HepG2 (cell line): ENCODE results near the gene MTTP. TPM values are rescaled to one million over a fixed set of nuclear protein-coding genes. Genes with fewer than 3 reads are reported as not detected.

ENCODE experiments used
- FOXC1 ChIP-seq: sonication (generic); formaldehyde crosslinking; IDR thresholded peaks from 2 replicates; pipeline ENCODE4 v1.8.0; 2022; ENCODE audit warnings: mild to moderate bottlenecking, missing genetic modification reagents, borderline replicate concordance
- GATA4 ChIP-seq: sonication (generic); IDR thresholded peaks from 2 replicates; pipeline ENCODE4 v1.6.1; 2016; ENCODE audit warnings: antibody characterized with exemption, low read depth, borderline replicate concordance
- HCFC1 ChIP-seq: fragments of 150-350 bp; IDR thresholded peaks from 2 replicates; pipeline ENCODE4 v1.6.1; 2014; ENCODE audit warnings: low read depth, low read length
- HIVEP1 ChIP-seq: sonication (generic); formaldehyde crosslinking; IDR thresholded peaks from 2 replicates; pipeline ENCODE4 v1.4.0; 2020; ENCODE audit warnings: mild to moderate bottlenecking, missing genetic modification reagents
- HOXA7 ChIP-seq: sonication (generic); formaldehyde crosslinking; IDR thresholded peaks from 2 replicates; pipeline ENCODE4 v1.8.1; 2022; ENCODE audit warnings: mild to moderate bottlenecking, missing genetic modification reagents, moderate library complexity
- IKZF4 ChIP-seq: sonication (generic); formaldehyde crosslinking; IDR thresholded peaks from 2 replicates; pipeline ENCODE4 v1.5.1; 2020; ENCODE audit warnings: borderline replicate concordance, mild to moderate bottlenecking, low read depth, missing genetic modification reagents; ENCODE audit errors: not compliant biosample characterization
- KAT2B ChIP-seq: fragments of 150-350 bp; IDR thresholded peaks from 2 replicates; pipeline ENCODE4 v1.6.1; 2014; ENCODE audit warnings: low read depth, low read length, borderline replicate concordance
- MEIS1 ChIP-seq: sonication (generic); formaldehyde crosslinking; IDR thresholded peaks from 2 replicates; pipeline ENCODE4 v1.9.0; 2021; ENCODE audit warnings: mild to moderate bottlenecking, missing genetic modification reagents, moderate library complexity, borderline replicate concordance
- MTF1 ChIP-seq: sonication (generic); formaldehyde crosslinking; IDR thresholded peaks from 2 replicates; pipeline ENCODE4 v1.5.0; 2020; ENCODE audit warnings: missing genetic modification reagents
- MXD4 ChIP-seq: IDR thresholded peaks from 2 replicates; pipeline ENCODE4 v1.6.1; 2016; ENCODE audit warnings: mild to moderate bottlenecking, missing biosample characterization, missing genetic modification reagents
- NR2F2 ChIP-seq: IDR thresholded peaks from 2 replicates; pipeline ENCODE4 v1.6.1; 2012; ENCODE audit warnings: low read depth, inconsistent platforms, borderline replicate concordance
- PCBP1 ChIP-seq: fragments of 200-400 bp; formaldehyde crosslinking; IDR thresholded peaks from 2 replicates; pipeline ENCODE4 v1.6.1; 2017; ENCODE audit warnings: mild to moderate bottlenecking, low read depth, low read length, borderline replicate concordance
- PPARG ChIP-seq: conservative IDR thresholded peaks from 2 replicates; pipeline ENCODE4 v1.6.1; 2016; ENCODE audit warnings: missing biosample characterization, missing genetic modification reagents
- SIN3A ChIP-seq: IDR thresholded peaks from 2 replicates; pipeline ENCODE4 v1.6.1; 2011; ENCODE audit warnings: low read depth, mild to moderate bottlenecking, control low read depth, low read length, borderline replicate concordance
- SMAD1 ChIP-seq: sonication (generic); formaldehyde crosslinking; IDR thresholded peaks from 2 replicates; pipeline ENCODE4 v1.4.0; 2020; ENCODE audit warnings: missing genetic modification reagents, low read depth, mild to moderate bottlenecking, borderline replicate concordance
- SMARCC2 ChIP-seq: fragments of 450-650 bp; IDR thresholded peaks from 2 replicates; pipeline ENCODE4 v1.6.1; 2017; ENCODE audit warnings: antibody characterized with exemption, mild to moderate bottlenecking
- SMC3 ChIP-seq: IDR thresholded peaks from 2 replicates; pipeline ENCODE4 v1.6.1; 2011; ENCODE audit warnings: low read length, improper control_type of control experiment
- SNAPC2 ChIP-seq: sonication (generic); formaldehyde crosslinking; IDR thresholded peaks from 2 replicates; pipeline ENCODE4 v1.8.1; 2022; ENCODE audit warnings: mild to moderate bottlenecking, missing genetic modification reagents
- SNRNP70 ChIP-seq: fragments of 200-400 bp; formaldehyde crosslinking; IDR thresholded peaks from 2 replicates; pipeline ENCODE4 v1.6.1; 2017; ENCODE audit warnings: mild to moderate bottlenecking, low read depth, low read length, moderate library complexity
- TERF1 ChIP-seq: sonication (generic); formaldehyde crosslinking; IDR thresholded peaks from 2 replicates; pipeline ENCODE4 v1.8.0; 2022; ENCODE audit warnings: mild to moderate bottlenecking, missing genetic modification reagents, moderate library complexity
- TOE1 ChIP-seq: sonication (generic); formaldehyde crosslinking; IDR thresholded peaks from 2 replicates; pipeline ENCODE4 v1.4.0; 2020; ENCODE audit warnings: mild to moderate bottlenecking, missing genetic modification reagents
- U2AF2 ChIP-seq: fragments of 200-400 bp; formaldehyde crosslinking; IDR thresholded peaks from 2 replicates; pipeline ENCODE4 v1.6.1; 2017; ENCODE audit warnings: low read depth, mild to moderate bottlenecking, low read length
- ZBTB3 ChIP-seq: sonication (generic); formaldehyde crosslinking; IDR thresholded peaks from 2 replicates; pipeline ENCODE4 v1.4.0; 2020; ENCODE audit warnings: low read depth, mild to moderate bottlenecking, moderate library complexity, missing genetic modification reagents, borderline replicate concordance
- ZIK1 ChIP-seq: sonication (generic); formaldehyde crosslinking; IDR thresholded peaks from 2 replicates; pipeline ENCODE4 v1.5.0; 2020; ENCODE audit warnings: mild to moderate bottlenecking, low read depth, missing genetic modification reagents, borderline replicate concordance
- ZNF264 ChIP-seq: sonication (generic); formaldehyde crosslinking; IDR thresholded peaks from 2 replicates; pipeline ENCODE4 v1.4.0; 2020; ENCODE audit warnings: missing genetic modification reagents
- ZNF3 ChIP-seq: IDR thresholded peaks from 2 replicates; pipeline ENCODE4 v1.7.0; 2017; ENCODE audit warnings: inconsistent platforms
- ZNF556 ChIP-seq: sonication (generic); formaldehyde crosslinking; IDR thresholded peaks from 2 replicates; pipeline ENCODE4 v1.4.0; 2020; ENCODE audit warnings: mild to moderate bottlenecking, missing genetic modification reagents, borderline replicate concordance
- ZNF616 ChIP-seq: sonication (generic); formaldehyde crosslinking; IDR thresholded peaks from 2 replicates; pipeline ENCODE4 v1.5.0; 2020; ENCODE audit warnings: low read depth, mild to moderate bottlenecking, missing genetic modification reagents
- ZNF672 ChIP-seq: sonication (generic); formaldehyde crosslinking; IDR thresholded peaks from 2 replicates; pipeline ENCODE4 v1.8.1; 2022; ENCODE audit warnings: missing genetic modification reagents
- ZNF709 ChIP-seq: sonication (generic); formaldehyde crosslinking; IDR thresholded peaks from 2 replicates; pipeline ENCODE4 v1.5.0; 2020; ENCODE audit warnings: mild to moderate bottlenecking, missing genetic modification reagents
- ZNF792 ChIP-seq: IDR thresholded peaks from 2 replicates; pipeline ENCODE4 v1.6.1; 2016
- polyA plus RNA-seq, 8 experiments: library from polyadenylated mRNA; depleted of rRNA in 3 of 8; stranded (reverse) in 7 of 8; unstranded in 1 of 8; fragments of >200 nt; fragmentation: Illumina TruSeq in 4 of 8; extraction: Trizol in 4 of 8; gene quantifications; 2 replicates each; pipeline versions ENCODE4 v1.2.1 to v1.2.3, GENCODE V29; 2011 to 2016; ENCODE audit warnings: low read depth in 4 of 8, missing spikeins in 1 of 8, mixed read lengths in 1 of 8; ENCODE audit not compliant: insufficient read depth in 1 of 8
- total RNA-seq, 5 experiments: library from RNA; depleted of rRNA; stranded (reverse); fragments of >200 nt; fragmentation: Illumina TruSeq; extraction: Trizol; gene quantifications; 2 replicates each; pipeline ENCODE4 v1.2.3, GENCODE V29; 2016; ENCODE audit warnings: low read depth in 1 of 5
- TF ChIP-seq, protein P1 (sequence below): sonication (generic); formaldehyde crosslinking; IDR thresholded peaks from 2 replicates; pipeline ENCODE4 v1.4.0; 2020; ENCODE audit warnings: mild to moderate bottlenecking, missing genetic modification reagents

Gene MTTP
- total and polyA plus RNA-seq, 2 of the 13 experiments (the other 11 are each of a cell fraction or from before 2014, with no cell fraction given), result 84.7 to 102 TPM

DNA sequence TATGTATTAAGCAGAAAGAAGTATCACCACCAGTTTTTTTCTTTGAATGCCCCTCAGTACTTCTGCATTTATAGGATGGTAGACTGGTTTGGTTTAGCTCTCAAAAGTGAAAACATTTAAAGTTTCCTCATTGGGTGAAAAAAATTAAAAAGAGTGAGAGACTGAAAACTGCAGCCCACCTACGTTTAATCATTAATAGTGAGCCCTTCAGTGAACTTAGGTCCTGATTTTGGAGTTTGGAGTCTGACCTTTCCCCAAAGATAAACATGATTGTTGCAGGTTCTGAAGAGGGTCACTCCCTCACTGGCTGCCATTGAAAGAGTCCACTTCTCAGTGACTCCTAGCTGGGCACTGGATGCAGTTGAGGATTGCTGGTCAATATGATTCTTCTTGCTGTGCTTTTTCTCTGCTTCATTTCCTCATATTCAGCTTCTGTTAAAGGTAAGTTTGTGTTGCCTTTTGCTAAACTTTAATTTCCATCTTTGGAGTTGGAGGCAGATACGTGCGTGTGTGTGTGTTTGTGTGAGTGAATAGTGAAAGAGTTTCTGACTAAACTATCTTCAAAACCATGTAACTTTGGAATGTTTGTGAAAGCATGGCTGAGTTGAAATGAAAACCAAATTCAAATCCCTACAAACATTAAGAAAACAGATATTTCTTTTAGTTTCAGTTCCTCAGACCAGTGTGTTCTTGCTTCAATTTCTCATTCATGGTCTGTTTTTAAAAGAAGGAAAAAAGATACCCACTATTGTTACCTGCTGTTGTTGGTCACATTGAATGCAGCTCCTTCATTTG lies at the start of gene MTTP (continued):
- TF ChIP-seq KAT2B, result no peak
- TF ChIP-seq FOXC1, result no peak
- no peak for TF ChIP-seq SMAD1 (CRISPR knock-in tag)
- TF ChIP-seq, protein P1, sequence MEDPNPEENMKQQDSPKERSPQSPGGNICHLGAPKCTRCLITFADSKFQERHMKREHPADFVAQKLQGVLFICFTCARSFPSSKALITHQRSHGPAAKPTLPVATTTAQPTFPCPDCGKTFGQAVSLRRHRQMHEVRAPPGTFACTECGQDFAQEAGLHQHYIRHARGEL, result no peak
- TF ChIP-seq GATA4, result peak; percentile 51; the same call in 1 of the 2 replicates
- TF ChIP-seq ZIK1, result no peak
- no peak for TF ChIP-seq PCBP1
- TF ChIP-seq SMC3, result no peak; the same call in 1 of the 2 replicates
- TF ChIP-seq SIN3A, result no peak
- no peak for TF ChIP-seq ZBTB3 (CRISPR knock-in tag)
- no peak for TF ChIP-seq ZNF709 (CRISPR knock-in tag)
- no peak for TF ChIP-seq SNRNP70
- peak; percentile 46 for TF ChIP-seq IKZF4
- no peak for TF ChIP-seq ZNF672 (CRISPR knock-in tag)
- no peak for TF ChIP-seq HCFC1
- no peak for TF ChIP-seq ZNF3 (CRISPR knock-in tag)
- peak; percentile 66; the same call in 1 of the 2 replicates for TF ChIP-seq ZNF264
- TF ChIP-seq MTF1, result no peak
- TF ChIP-seq SNAPC2 (CRISPR knock-in tag), result peak; percentile 44; the same call in 1 of the 2 replicates
- TF ChIP-seq ZNF556 (CRISPR knock-in tag), result peak; percentile 53; the same call in 1 of the 2 replicates
- TF ChIP-seq HIVEP1 (CRISPR knock-in tag), result no peak
- TF ChIP-seq HOXA7, result no peak
- no peak for TF ChIP-seq U2AF2
- no peak for TF ChIP-seq TERF1
- TF ChIP-seq MXD4 (CRISPR knock-in tag), result 0 out of 2 replicates have a peak, but pooled peaks have one; percentile 32
- peak; percentile 91 for TF ChIP-seq NR2F2
- TF ChIP-seq ZNF616 (CRISPR knock-in tag), result no peak
- peak; percentile 70; the same call in 1 of the 2 replicates for TF ChIP-seq TOE1 (CRISPR knock-in tag)
- no peak for TF ChIP-seq SMARCC2
- 0 out of 2 replicates have a peak, but pooled peaks have one; percentile 22 for TF ChIP-seq MEIS1 (CRISPR knock-in tag)
- no peak for TF ChIP-seq ZNF792 (CRISPR knock-in tag)
- TF ChIP-seq PPARG (CRISPR knock-in tag), result peak; percentile 85
